ENCODE measurements around the gene SUB1. TPM values are rescaled to one million over a fixed set of nuclear protein-coding genes. Genes with fewer than 3 reads are reported as not detected.

Gene SUB1
- total RNA-seq, 1 experiment from 2014 or later, result 334 TPM

DNA sequence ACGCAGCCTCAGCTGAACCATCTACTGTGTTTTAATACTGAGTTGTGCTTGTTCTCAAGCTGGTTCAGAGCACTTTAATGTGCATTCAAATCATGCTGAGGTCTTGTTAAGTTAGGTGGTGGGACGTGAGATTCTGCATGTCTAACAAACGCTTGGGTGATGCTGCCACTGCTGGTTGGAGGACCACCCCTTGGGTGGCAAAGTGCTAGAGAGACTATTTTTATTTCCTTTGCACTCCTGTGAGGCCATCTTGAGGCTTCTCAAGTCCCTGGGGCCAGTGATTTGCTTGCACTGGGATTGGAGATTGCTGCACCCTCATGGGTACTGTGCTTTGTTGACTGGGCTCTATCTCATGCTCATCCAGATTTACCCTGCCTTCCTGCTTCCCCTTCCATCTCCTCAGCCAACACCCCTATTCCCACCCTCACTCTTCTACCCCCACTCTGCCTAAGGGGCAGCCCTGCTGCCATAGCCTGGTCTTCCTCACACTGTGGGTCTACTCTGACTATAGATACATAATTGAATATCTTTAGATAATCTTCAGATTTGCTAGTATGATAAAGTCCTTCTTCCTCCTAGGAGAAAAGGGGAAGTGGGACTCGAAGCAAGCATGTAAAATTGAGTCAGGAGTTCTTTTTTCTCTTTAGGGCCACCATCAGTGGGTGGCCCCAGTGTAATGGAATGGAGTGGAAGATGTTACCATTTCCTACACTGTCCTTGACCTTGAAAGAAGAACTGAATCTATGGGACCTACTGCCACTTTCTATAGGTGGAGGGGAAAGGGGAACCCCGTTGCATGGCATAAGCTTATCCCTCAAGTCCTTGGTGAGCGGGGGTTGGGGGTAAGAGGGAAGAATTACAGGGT is 45.1 kb upstream of the SUB1 start:
- Mint-ChIP-seq H3K9me3 (ENCODE audit: low read depth, unreplicated experiment) (no peaks in the 10 kb centered on the region), H3K27ac (ENCODE audit: unreplicated experiment) (no peak overlapping the region), H3K4me1 (ENCODE audit: low read depth, unreplicated experiment) (peaks cover 8% of the 10 kb centered on the region), H3K4me3 (ENCODE audit: low read depth, unreplicated experiment) (no peak overlapping the region), H3K27me3 (ENCODE audit: unreplicated experiment) (no peaks in the 10 kb centered on the region), H3K36me3 (ENCODE audit: insufficient read depth, unreplicated experiment) (no peaks in the 10 kb centered on the region)
- intact Hi-C loops (cut with micrococcal nuclease; ENCODE audit: unreplicated experiment), result no loop called here
- TF ChIP-seq, protein P1, sequence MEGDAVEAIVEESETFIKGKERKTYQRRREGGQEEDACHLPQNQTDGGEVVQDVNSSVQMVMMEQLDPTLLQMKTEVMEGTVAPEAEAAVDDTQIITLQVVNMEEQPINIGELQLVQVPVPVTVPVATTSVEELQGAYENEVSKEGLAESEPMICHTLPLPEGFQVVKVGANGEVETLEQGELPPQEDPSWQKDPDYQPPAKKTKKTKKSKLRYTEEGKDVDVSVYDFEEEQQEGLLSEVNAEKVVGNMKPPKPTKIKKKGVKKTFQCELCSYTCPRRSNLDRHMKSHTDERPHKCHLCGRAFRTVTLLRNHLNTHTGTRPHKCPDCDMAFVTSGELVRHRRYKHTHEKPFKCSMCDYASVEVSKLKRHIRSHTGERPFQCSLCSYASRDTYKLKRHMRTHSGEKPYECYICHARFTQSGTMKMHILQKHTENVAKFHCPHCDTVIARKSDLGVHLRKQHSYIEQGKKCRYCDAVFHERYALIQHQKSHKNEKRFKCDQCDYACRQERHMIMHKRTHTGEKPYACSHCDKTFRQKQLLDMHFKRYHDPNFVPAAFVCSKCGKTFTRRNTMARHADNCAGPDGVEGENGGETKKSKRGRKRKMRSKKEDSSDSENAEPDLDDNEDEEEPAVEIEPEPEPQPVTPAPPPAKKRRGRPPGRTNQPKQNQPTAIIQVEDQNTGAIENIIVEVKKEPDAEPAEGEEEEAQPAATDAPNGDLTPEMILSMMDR (IDR thresholded peaks at IDR 0.05; ENCODE audit: unreplicated experiment), result no peak
- DNase-seq, result no peak
- CTCF ChIA-PET, result no interaction called here
- no TSS peak for BruUV-seq (replicated peaks)

DNA sequence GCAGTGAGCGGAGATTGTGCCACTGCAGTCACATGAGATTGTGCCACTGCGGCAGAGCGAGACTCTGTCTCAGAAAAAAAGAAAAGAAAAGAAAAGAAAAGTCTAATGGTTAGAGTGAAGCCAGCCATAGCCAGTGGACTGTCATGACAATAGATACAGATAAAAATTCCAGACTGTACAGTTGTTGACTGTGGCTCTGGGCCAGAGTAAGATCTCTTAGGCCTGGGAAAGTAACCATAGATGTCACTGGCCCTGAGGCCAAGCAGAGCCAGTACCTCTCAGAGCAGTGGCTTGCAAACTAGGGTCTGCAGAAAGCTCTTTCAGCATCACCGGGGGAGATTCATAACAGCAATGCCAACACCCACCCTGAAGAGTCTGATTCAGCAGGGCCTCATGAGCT is 44.1 kb upstream of the SUB1 start:
- Mint-ChIP-seq H3K27ac (ENCODE audit: unreplicated experiment) (no peak overlapping the region), H3K4me1 (ENCODE audit: low read depth, unreplicated experiment) (peaks cover 8% of the 10 kb centered on the region), H3K9me3 (ENCODE audit: low read depth, unreplicated experiment) (no peaks in the 10 kb centered on the region), H3K27me3 (ENCODE audit: unreplicated experiment) (no peaks in the 10 kb centered on the region), H3K36me3 (ENCODE audit: insufficient read depth, unreplicated experiment) (no peaks in the 10 kb centered on the region), H3K4me3 (ENCODE audit: low read depth, unreplicated experiment) (no peak overlapping the region)
- DNase-seq, result no peak
- CTCF ChIA-PET, result no interaction called here
- intact Hi-C loops (cut with micrococcal nuclease; ENCODE audit: unreplicated experiment), result no loop called here
- TF ChIP-seq, protein P1 (IDR thresholded peaks at IDR 0.05; ENCODE audit: unreplicated experiment), result no peak
- BruUV-seq (replicated peaks), result no TSS peak

GRCh38 chr5:32542216-32543059 is 42.9 kb upstream of the SUB1 start:
- no peaks in the 10 kb centered on the region for H3K36me3 Mint-ChIP-seq (ENCODE audit: insufficient read depth, unreplicated experiment)
- TF ChIP-seq, protein P1 (IDR thresholded peaks at IDR 0.05; ENCODE audit: unreplicated experiment), result no peak
- DNase-seq, result no peak
- BruUV-seq (replicated peaks), result no TSS peak
- no peak overlapping the region for H3K4me3 Mint-ChIP-seq (ENCODE audit: low read depth, unreplicated experiment)
- H3K27ac Mint-ChIP-seq (ENCODE audit: unreplicated experiment), result no peak overlapping the region
- H3K4me1 Mint-ChIP-seq (ENCODE audit: low read depth, unreplicated experiment), result peaks cover 6% of the 10 kb centered on the region
- intact Hi-C loops (cut with micrococcal nuclease; ENCODE audit: unreplicated experiment), result no loop called here
- no peaks in the 10 kb centered on the region for H3K9me3 Mint-ChIP-seq (ENCODE audit: low read depth, unreplicated experiment)
- H3K27me3 Mint-ChIP-seq (ENCODE audit: unreplicated experiment), result no peaks in the 10 kb centered on the region
- CTCF ChIA-PET, result no interaction called here

DNA sequence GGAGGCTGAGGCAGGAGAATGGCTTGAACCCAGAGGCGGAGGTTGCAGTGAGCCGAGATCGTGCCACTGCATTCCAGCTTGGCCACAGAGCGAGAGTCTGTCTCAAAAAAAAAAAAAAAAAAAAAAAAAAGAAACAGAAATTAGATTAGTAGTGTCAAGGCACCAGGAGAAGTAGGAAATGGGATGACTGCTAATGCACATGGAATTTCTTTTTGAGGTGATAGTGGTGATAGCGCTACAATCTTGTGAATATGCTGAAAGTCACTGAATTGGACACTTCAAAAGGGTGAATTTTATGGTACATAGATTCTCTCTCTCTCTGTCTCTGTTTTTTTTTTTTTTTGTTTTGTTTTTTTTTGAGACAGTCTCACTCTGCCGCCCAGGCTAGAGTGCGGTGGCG is 42.1 kb upstream of the SUB1 start:
- no peaks in the 10 kb centered on the region for H3K9me3 Mint-ChIP-seq (ENCODE audit: low read depth, unreplicated experiment)
- CTCF ChIA-PET, result no interaction called here
- no peaks in the 10 kb centered on the region for H3K4me1 Mint-ChIP-seq (ENCODE audit: low read depth, unreplicated experiment)
- no TSS peak for BruUV-seq (replicated peaks)
- no peak for DNase-seq
- intact Hi-C loops (cut with micrococcal nuclease; ENCODE audit: unreplicated experiment), result no loop called here
- no peaks in the 10 kb centered on the region for H3K27me3 Mint-ChIP-seq (ENCODE audit: unreplicated experiment)
- no peak overlapping the region for H3K27ac Mint-ChIP-seq (ENCODE audit: unreplicated experiment)
- TF ChIP-seq, protein P1 (IDR thresholded peaks at IDR 0.05; ENCODE audit: unreplicated experiment), result no peak
- no peak overlapping the region for H3K4me3 Mint-ChIP-seq (ENCODE audit: low read depth, unreplicated experiment)
- no peaks in the 10 kb centered on the region for H3K36me3 Mint-ChIP-seq (ENCODE audit: insufficient read depth, unreplicated experiment)
